Activated naive CD4-positive, alpha-beta T cell treated with anti-CD3 and anti-CD28 coated beads, Interleukin-2, amount 50 U/mL, for 24 hours (primary cell): Measurements from ENCODE around the gene RNU7-1.
A peak's percentile ranks its signal among the peaks of the same experiment; 100 is the strongest.

Experiments
- H3K27ac Mint-ChIP-seq: one replicate; pipeline ENCODE4 v1.8.0; 2021; ENCODE audit warnings: mild to moderate bottlenecking, mixed read lengths
- H3K27me3 Mint-ChIP-seq: one replicate; pipeline ENCODE4 v1.8.0; 2021; ENCODE audit warnings: mixed read lengths
- H3K36me3 Mint-ChIP-seq: one replicate; pipeline ENCODE4 v1.8.0; 2021; ENCODE audit warnings: mixed read lengths
- H3K4me1 Mint-ChIP-seq: one replicate; pipeline ENCODE4 v1.8.0; 2021; ENCODE audit warnings: mixed read lengths
- H3K4me3 Mint-ChIP-seq: one replicate; pipeline ENCODE4 v1.8.0; 2021; ENCODE audit warnings: mild to moderate bottlenecking, mixed read lengths
- H3K9me3 Mint-ChIP-seq: one replicate; pipeline ENCODE4 v1.8.0; 2021; ENCODE audit warnings: mixed read lengths

The RNU7-1 gene

DNA sequence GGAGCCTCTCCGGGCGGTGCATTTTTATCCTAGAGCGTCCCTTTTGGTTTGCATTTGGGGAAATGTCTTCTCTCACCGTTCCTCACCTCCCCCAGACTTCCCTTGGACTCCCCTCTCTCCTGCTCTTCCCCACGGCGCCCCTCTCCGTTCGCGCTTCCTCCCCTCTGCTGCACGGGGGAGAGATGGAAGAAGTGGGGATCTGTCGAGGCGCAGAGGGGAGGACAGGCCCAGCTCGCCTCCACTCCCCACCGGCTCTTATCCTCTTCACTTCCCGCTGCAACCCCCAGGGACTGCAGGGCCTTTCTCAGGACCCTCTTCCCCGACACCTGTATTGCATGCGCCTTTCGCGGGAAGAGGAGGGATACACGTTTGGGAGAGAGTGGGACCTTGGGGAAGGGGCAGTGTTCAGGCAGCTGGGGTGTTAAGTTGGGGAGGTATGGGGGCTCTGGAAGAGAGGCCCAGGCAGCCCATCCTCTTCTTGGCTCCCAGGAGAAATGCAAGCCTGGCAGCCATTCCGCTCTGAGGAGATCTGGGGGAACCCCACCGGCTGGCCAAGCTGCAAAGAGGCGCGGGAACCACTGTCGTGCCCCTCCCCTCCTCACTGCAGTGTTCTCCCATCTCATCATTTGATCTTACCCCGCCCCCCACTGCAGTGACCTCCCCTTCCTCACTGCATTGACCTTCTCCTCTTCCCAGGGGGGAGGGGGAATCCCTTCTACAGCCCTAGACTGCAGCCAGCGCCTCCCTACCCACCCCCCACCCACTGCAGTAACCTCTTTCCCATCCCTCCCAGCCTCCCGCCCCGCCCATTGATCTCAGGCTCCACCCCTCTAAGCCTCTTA lies 28.4 kb upstream of the RNU7-1 start:
- H3K4me1 Mint-ChIP-seq = peaks cover 38% of the 10 kb centered on the region
- no peaks in the 10 kb centered on the region for H3K27me3 Mint-ChIP-seq
- peak overlapping the region; percentile 95 for H3K4me3 Mint-ChIP-seq
- no peaks in the 10 kb centered on the region for H3K36me3 Mint-ChIP-seq
- peak overlapping the region; percentile 95 for H3K27ac Mint-ChIP-seq
- no peaks in the 10 kb centered on the region for H3K9me3 Mint-ChIP-seq

DNA sequence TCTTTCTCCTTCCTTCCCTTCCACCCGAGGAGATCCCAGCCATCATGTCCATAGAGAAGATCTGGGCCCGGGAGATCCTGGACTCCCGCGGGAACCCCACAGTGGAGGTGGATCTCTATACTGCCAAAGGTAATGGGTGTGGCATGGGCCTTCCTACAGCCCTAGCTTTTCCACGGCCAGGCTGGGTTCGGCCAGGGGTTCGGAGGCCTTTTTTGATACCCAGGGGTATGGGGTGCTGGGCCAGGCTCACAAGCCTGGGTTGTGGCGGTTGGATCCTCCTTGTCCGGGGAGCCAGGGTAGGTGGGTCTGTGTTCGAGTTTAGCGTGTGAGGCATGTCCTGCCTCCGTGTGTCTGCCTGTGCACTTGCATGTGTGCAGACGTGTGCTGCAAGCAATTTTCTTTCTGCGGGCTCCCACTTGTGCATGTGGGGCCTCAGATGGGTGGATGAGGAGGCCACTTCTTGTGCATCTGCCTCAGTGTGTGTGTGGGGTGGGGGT lies 27.8 kb upstream of the RNU7-1 start:
- Mint-ChIP-seq H3K27ac (peak overlapping the region; percentile 51), H3K9me3 (no peaks in the 10 kb centered on the region), H3K4me1 (peaks cover 38% of the 10 kb centered on the region), H3K36me3 (no peaks in the 10 kb centered on the region), H3K4me3 (peak overlapping the region; percentile 95), H3K27me3 (no peaks in the 10 kb centered on the region)

DNA sequence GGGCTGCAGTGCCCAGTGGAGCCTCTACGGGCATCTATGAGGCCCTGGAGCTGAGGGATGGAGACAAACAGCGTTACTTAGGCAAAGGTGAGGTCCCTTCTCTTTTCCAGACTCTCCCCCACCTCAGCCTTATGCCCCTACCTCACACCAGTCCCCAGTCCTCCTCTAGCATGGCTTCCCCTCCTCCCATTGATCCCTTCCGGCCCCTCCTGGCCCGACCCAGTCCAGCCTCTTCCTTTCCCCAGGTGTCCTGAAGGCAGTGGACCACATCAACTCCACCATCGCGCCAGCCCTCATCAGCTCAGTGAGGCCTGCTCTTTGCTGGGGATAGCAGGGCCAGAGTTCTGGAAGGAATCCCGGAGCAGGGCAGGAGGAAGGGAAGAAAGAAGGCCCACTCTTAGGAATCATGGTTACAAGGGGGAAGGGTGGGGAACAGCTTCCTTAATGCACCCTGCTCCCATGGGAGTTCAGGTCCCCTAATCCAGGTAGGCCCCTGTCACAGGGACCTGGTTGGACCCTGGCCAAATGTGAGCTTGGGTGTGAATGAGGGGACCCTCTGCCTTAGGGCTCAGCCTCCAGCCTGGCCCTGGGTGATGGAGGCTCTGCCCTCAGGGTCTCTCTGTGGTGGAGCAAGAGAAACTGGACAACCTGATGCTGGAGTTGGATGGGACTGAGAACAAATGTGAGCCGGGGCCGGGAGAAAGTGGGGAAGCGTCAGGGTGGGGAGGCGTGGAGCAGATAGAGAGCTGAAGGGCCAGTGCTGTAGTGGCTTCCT lies 27.0 kb upstream of the RNU7-1 start:
- Mint-ChIP-seq H3K36me3 (no peaks in the 10 kb centered on the region), H3K9me3 (no peaks in the 10 kb centered on the region), H3K27ac (peak overlapping the region; percentile 68), H3K4me3 (peak overlapping the region; percentile 95), H3K27me3 (no peaks in the 10 kb centered on the region), H3K4me1 (peaks cover 38% of the 10 kb centered on the region)

DNA sequence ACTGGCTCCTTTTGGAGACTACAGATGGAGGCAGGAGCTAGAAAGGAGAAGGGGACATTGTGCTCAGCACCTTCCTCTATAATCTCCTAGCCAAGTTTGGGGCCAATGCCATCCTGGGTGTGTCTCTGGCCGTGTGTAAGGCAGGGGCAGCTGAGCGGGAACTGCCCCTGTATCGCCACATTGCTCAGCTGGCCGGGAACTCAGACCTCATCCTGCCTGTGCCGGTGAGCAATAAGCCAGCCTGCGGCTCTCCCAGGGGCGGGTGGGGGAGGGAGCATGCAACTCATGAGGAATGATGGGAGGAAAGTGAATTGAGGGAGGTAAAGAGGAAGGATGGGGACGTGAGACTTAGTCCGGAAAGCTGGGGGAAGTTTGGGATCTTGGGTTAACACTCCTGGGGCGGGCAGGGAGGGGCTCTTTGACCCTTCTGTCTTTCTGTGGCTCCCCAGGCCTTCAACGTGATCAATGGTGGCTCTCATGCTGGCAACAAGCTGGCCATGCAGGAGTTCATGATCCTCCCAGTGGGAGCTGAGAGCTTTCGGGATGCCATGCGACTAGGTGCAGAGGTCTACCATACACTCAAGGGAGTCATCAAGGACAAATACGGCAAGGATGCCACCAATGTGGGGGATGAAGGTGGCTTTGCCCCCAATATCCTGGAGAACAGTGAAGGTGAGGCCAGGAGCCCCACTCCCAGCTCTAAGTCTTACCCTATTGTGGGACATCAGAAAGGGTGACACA lies 26.0 kb upstream of the RNU7-1 start:
- Mint-ChIP-seq H3K27me3 (no peaks in the 10 kb centered on the region), H3K9me3 (no peaks in the 10 kb centered on the region), H3K27ac (peak overlapping the region; percentile 12), H3K4me3 (no peak overlapping the region), H3K36me3 (no peaks in the 10 kb centered on the region), H3K4me1 (peaks cover 38% of the 10 kb centered on the region)

DNA sequence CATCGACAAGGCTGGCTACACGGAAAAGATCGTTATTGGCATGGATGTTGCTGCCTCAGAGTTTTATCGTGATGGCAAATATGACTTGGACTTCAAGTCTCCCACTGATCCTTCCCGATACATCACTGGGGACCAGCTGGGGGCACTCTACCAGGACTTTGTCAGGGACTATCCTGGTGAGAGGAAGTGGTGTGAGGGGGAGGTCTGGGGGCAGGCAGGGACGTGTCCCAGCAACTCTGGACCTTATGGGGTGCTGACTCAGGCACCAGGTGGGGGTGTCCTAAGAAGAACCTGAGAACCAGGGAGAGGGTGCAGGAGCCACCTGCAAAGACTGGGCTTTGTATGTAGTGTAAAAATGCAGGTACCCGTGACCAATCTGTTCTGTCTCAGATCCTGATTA lies 24.0 kb upstream of the RNU7-1 start:
- Mint-ChIP-seq H3K27me3 (no peaks in the 10 kb centered on the region), H3K4me3 (no peak overlapping the region), H3K4me1 (peaks cover 29% of the 10 kb centered on the region), H3K27ac (peak overlapping the region; percentile 26), H3K36me3 (no peaks in the 10 kb centered on the region), H3K9me3 (no peaks in the 10 kb centered on the region)

DNA sequence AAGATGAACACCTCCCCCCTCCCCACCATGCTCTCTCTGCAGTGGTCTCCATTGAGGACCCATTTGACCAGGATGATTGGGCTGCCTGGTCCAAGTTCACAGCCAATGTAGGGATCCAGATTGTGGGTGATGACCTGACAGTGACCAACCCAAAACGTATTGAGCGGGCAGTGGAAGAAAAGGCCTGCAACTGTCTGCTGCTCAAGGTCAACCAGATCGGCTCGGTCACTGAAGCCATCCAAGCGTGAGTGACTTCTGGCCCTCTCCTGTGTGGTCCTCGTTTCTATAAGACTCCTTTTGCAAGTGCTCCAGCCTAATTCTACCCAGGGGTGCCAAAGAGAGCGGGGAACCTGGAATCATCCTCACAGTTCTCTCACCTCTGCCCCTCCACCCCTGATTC lies 22.1 kb upstream of the RNU7-1 start:
- no peaks in the 10 kb centered on the region for H3K36me3 Mint-ChIP-seq
- H3K27ac Mint-ChIP-seq = no peak overlapping the region
- peaks cover 18% of the 10 kb centered on the region for H3K4me1 Mint-ChIP-seq
- H3K4me3 Mint-ChIP-seq = no peak overlapping the region
- H3K27me3 Mint-ChIP-seq = no peaks in the 10 kb centered on the region
- H3K9me3 Mint-ChIP-seq = no peaks in the 10 kb centered on the region

DNA sequence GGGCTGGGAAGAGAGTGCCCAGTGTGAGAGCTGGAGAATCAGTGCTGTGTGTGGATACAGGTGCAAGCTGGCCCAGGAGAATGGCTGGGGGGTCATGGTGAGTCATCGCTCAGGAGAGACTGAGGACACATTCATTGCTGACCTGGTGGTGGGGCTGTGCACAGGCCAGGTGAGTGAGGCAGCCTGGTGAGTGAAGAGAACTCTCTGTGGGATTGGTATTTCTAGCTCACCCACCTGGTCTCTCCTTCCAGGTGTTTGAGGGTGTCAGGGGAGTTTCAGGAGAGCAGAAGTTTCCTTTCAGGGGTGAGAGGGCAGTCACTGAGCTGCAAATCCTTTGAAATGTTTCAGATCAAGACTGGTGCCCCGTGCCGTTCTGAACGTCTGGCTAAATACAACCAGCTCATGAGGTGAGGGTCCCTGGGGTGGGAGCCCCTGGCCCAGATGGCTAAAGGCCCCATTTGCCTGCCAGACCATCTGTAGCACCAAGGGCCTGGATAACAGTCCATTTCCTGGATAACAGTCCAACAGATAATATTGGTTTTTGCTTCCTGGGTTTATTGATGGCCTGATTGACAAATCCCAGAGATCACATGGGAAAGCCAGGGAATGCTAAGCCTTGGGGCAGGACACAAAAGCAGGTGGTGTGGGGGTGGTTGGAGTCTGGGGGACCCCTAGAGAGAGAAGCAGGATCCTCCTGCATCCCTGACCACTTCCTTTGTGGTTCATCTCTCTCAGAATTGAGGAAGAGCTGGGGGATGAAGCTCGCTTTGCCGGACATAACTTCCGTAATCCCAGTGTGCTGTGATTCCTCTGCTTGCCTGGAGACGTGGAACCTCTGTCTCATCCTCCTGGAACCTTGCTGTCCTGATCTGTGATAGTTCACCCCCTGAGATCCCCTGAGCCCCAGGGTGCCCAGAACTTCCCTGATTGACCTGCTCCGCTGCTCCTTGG lies 21.3 kb upstream of the RNU7-1 start:
- no peaks in the 10 kb centered on the region for H3K27me3 Mint-ChIP-seq
- no peaks in the 10 kb centered on the region for H3K36me3 Mint-ChIP-seq

DNA sequence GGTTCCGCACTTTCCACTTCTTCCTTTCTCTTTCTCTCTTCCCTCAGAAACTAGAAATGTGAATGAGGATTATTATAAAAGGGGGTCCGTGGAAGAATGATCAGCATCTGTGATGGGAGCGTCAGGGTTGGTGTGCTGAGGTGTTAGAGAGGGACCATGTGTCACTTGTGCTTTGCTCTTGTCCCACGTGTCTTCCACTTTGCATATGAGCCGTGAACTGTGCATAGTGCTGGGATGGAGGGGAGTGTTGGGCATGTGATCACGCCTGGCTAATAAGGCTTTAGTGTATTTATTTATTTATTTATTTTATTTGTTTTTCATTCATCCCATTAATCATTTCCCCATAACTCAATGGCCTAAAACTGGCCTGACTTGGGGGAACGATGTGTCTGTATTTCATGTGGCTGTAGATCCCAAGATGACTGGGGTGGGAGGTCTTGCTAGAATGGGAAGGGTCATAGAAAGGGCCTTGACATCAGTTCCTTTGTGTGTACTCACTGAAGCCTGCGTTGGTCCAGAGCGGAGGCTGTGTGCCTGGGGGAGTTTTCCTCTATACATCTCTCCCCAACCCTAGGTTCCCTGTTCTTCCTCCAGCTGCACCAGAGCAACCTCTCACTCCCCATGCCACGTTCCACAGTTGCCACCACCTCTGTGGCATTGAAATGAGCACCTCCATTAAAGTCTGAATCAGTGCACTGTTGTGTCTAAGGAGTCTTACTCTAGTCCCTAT lies 20.4 kb upstream of the RNU7-1 start:
- H3K27me3 Mint-ChIP-seq = no peaks in the 10 kb centered on the region
- H3K4me1 Mint-ChIP-seq = peaks cover 20% of the 10 kb centered on the region
- H3K27ac Mint-ChIP-seq = no peak overlapping the region
- H3K4me3 Mint-ChIP-seq = no peak overlapping the region
- no peaks in the 10 kb centered on the region for H3K36me3 Mint-ChIP-seq
- no peaks in the 10 kb centered on the region for H3K9me3 Mint-ChIP-seq

More for the DNA sequence above, 21.3 kb upstream of the RNU7-1 start:
- H3K4me1 Mint-ChIP-seq = peaks cover 20% of the 10 kb centered on the region
- H3K27ac Mint-ChIP-seq = peak overlapping the region; percentile 62
- no peak overlapping the region for H3K4me3 Mint-ChIP-seq
- H3K9me3 Mint-ChIP-seq = no peaks in the 10 kb centered on the region

DNA sequence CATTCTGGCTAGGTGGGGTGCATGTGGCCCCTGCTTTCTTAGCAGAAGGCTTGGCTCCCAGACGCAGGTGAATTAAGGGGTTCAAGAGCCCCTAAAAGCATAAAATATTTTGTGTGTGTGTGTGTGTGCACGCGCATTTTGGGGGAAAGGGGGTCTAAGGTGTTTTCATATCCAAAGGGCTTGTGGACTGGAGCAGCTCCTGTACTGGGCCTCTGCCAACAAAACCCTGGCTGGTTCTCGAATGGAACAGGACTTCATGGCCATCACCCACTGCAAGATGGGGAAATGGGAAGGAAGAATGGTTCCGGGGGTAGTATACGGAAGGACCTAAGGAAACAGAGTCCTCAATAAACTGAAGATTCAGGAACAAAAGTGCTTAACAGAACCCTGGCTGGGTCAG lies 19.8 kb upstream of the RNU7-1 start:
- H3K4me1 Mint-ChIP-seq = peaks cover 24% of the 10 kb centered on the region
- H3K9me3 Mint-ChIP-seq = no peaks in the 10 kb centered on the region
- no peak overlapping the region for H3K27ac Mint-ChIP-seq
- H3K27me3 Mint-ChIP-seq = no peaks in the 10 kb centered on the region
- no peak overlapping the region for H3K4me3 Mint-ChIP-seq
- H3K36me3 Mint-ChIP-seq = no peaks in the 10 kb centered on the region

DNA sequence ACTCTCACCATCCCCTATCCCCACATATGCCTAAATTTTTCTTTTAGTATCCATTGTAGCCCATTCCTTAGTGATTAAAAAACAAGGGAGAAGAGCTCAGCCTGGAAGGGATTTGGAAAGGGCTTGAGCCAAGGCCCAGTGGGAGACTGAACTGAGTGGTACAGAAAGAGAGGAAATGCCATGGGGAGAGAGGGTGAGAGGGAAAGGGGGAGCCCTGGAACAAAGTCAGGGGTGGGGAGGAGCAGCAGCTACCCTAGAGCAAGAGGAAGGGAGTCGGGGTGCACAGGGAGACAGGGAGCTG lies 18.4 kb upstream of the RNU7-1 start:
- Mint-ChIP-seq H3K27me3 (no peaks in the 10 kb centered on the region), H3K4me3 (no peak overlapping the region), H3K9me3 (no peaks in the 10 kb centered on the region), H3K4me1 (peaks cover 36% of the 10 kb centered on the region), H3K36me3 (no peaks in the 10 kb centered on the region), H3K27ac (peak overlapping the region; percentile 26)

DNA sequence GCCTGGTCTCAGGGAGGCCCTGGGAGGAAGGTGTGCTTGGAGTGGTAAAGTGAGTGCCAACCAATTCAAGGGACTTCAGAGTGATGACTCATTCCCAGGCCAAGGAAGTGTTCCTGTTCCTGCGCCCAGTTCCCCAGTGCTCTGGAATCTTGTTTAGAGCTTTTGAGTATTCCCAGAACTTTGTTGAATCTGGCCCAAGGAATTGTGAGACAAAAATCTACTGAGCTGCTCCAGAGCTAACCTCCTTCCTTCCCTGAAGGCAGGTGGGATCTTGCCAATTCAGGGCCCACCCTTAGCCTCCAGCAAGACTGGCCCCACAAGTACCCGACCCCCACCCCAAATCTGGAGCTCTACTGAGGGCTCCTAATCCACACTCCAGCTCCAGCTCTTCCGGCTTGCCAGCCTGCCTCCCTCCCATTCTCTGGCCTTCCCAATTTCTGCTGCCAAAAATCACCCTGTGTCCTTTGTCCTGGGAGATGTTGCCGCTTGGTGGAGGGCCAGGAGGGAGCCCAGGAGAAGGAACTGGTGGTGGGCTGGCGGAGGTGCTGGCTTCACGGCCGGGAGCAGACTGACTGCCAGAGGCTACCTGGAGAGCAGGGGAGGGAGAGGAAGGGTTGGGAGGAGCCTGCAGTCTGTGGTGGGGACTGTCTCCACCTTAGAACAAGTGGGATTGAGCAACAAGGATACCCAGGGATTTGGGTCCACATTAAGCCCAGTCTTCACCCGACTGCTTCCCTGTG lies 17.9 kb upstream of the RNU7-1 start:
- Mint-ChIP-seq H3K27me3 (no peaks in the 10 kb centered on the region), H3K9me3 (no peaks in the 10 kb centered on the region), H3K27ac (no peak overlapping the region), H3K4me3 (peak overlapping the region; percentile 26), H3K4me1 (peaks cover 40% of the 10 kb centered on the region), H3K36me3 (no peaks in the 10 kb centered on the region)

DNA sequence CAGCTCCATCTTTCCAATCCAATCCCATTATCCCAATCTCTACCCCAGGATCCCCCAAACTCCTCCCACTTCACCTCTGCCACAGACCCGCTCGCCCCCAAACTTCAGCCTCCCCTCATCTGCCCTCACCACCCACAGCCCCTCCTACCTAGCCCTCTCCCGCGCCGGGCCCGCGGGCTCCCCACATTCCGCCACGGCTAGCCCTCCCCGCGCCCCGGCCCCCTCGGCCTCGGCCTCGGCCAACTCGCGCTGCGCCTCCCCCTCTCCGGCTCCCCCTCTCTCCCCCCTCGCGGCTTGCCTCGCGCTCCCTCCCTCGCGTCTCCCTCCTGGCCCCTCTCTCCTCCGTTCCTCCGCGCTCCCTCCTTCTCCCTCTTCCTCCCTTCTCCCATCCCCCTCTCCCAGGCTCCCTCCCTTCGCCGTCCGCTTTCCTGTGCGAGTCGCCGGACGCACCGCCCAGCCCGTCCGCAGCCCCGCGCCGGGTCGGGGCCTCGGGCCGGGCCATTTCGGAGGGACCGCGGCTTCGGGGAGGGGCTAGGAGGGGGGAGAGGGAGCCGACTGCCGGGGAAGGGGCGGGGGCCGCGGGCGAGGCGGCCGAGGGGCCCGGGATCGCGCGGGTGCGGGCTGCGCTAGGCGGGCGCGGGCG lies 16.1 kb upstream of the RNU7-1 start, which contains the start of gene ATN1:
TSS of gene ATN1 (plus strand) at position 581 of the 643 bp plus-strand sequence. CDS start 6,043 bp downstream, outside the sequence.
- Mint-ChIP-seq H3K36me3 (no peaks in the 10 kb centered on the region), H3K4me1 (peaks cover 51% of the 10 kb centered on the region), H3K4me3 (peak within 1 kb of the TSS; percentile 93), H3K9me3 (no peaks in the 10 kb centered on the region), H3K27ac (peak within 1 kb of the TSS; percentile 98), H3K27me3 (no peaks in the 10 kb centered on the region)

DNA sequence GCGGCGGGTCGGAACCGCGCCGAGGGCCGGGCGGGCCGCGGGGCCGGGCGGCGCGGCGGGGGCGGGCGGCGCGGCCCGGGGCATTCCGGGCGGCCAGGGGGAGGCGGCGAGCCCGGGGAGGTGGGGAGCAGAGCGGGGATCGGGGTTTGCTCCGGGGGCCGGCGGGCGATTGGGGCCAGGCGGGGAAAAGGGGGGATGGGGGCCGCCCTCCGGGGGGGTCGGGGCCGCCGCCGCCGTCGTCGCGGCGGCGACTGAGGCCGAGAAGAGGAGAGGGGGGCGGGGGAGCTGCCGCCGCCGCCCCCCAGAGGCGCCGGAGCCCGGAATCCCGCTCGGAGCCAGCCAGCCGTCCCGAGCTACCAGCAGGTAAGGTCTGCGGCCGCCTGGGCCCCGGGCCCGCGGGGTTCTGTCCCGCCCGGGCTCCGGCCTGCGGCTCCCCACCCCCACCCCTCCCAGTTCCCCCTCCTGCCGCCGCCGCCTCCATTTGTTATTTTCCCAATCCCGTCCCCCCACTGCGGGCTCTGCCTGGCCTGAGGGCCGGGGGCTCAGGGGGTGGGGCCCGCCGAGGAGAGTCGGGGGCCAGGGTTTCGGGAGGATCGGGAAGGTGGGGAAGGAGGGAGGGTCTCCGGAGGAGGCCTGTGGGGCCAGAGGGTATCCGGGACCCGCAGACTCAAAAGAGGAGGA lies 15.5 kb upstream of the RNU7-1 start:
- peak overlapping the region; percentile 93 for H3K4me3 Mint-ChIP-seq

More for the DNA sequence above, 15.5 kb upstream of the RNU7-1 start:
- peak overlapping the region; percentile 98 for H3K27ac Mint-ChIP-seq
- H3K9me3 Mint-ChIP-seq = no peaks in the 10 kb centered on the region
- no peaks in the 10 kb centered on the region for H3K36me3 Mint-ChIP-seq
- H3K27me3 Mint-ChIP-seq = no peaks in the 10 kb centered on the region
- peaks cover 56% of the 10 kb centered on the region for H3K4me1 Mint-ChIP-seq
